SH-SY5Y (cell line): ENCODE results near the gene KMT2E.

ENCODE experiments used
- GATA2 ChIP-seq: IDR thresholded peaks from 2 replicates; pipeline ENCODE4 v1.6.1; 2011; ENCODE audit warnings: mild to moderate bottlenecking, low read depth, low read length
- GATA3 ChIP-seq: IDR thresholded peaks from 2 replicates; pipeline ENCODE4 v1.6.1; 2011; ENCODE audit warnings: low read depth, mild to moderate bottlenecking, low read length, moderate library complexity

GRCh38 chr7:105079348-105079747 lies 65.3 kb downstream of the KMT2E start:
- no peak for TF ChIP-seq GATA2
- TF ChIP-seq GATA3 = no peak
